Trophoblast cell (in vitro differentiated cells and primary cell): Measurements from ENCODE around the gene PHF11.
A peak's percentile ranks its signal among the peaks of the same experiment; 100 is the strongest.

Experiments used
- DNase-seq, 2 donors: peaks; one replicate each; pipeline ENCODE4 v3.0.0-alpha.2; 2016
- H2AFZ ChIP-seq: 2 replicates; pipeline ENCODE4 v1.6.1; 2013; ENCODE audit warnings: low read length, moderate library complexity, mild to moderate bottlenecking; ENCODE audit not compliant: insufficient read depth, poor library complexity
- H2AK5ac ChIP-seq: 2 replicates; pipeline ENCODE4 v1.6.1; 2013; ENCODE audit warnings: mild to moderate bottlenecking, low read length
- H2BK120ac ChIP-seq: 2 replicates; pipeline ENCODE4 v1.6.1; 2013; ENCODE audit warnings: low read length, mild to moderate bottlenecking, moderate library complexity; ENCODE audit not compliant: insufficient read depth, poor library complexity
- H2BK12ac ChIP-seq: 2 replicates; pipeline ENCODE4 v1.6.1; 2013; ENCODE audit warnings: mild to moderate bottlenecking, low read length, moderate library complexity
- H2BK5ac ChIP-seq: 2 replicates; pipeline ENCODE4 v1.6.1; 2013; ENCODE audit warnings: low read length, low read depth, moderate library complexity, mild to moderate bottlenecking; ENCODE audit not compliant: poor library complexity
- H3K14ac ChIP-seq: 2 replicates; pipeline ENCODE4 v1.6.1; 2013; ENCODE audit warnings: mild to moderate bottlenecking, low read length
- H3K18ac ChIP-seq: 2 replicates; pipeline ENCODE4 v1.6.1; 2013; ENCODE audit warnings: mild to moderate bottlenecking, low read length
- H3K23ac ChIP-seq: 2 replicates; pipeline ENCODE4 v1.6.1; 2013; ENCODE audit warnings: low read length
- H3K27ac ChIP-seq: 2 replicates; pipeline ENCODE4 v1.5.1; 2013; ENCODE audit warnings: low read depth, mild to moderate bottlenecking, inconsistent platforms, low read length, moderate library complexity
- H3K27me3 ChIP-seq: 2 replicates; pipeline ENCODE4 v1.6.1; 2013; ENCODE audit warnings: inconsistent platforms, mild to moderate bottlenecking, low read length, moderate library complexity; ENCODE audit not compliant: insufficient read depth
- H3K36me3 ChIP-seq, 2 experiments: 1 replicate in 1 of 2; 2 replicates in 1 of 2; pipeline ENCODE4 v1.6.1; 2013; ENCODE audit warnings: low read length in 2 of 2, mild to moderate bottlenecking in 2 of 2, moderate library complexity in 1 of 2; ENCODE audit not compliant: insufficient read depth in 2 of 2, control insufficient read depth in 1 of 2
- H3K4ac ChIP-seq: 2 replicates; pipeline ENCODE4 v1.6.1; 2013; ENCODE audit warnings: low read depth, mild to moderate bottlenecking, low read length, moderate library complexity
- H3K4me1 ChIP-seq, 2 experiments: 1 replicate in 1 of 2; 2 replicates in 1 of 2; pipeline ENCODE4 v1.6.1; 2013; ENCODE audit warnings: low read length in 2 of 2, mild to moderate bottlenecking in 2 of 2, moderate library complexity in 1 of 2; ENCODE audit not compliant: insufficient read depth in 2 of 2, control insufficient read depth in 1 of 2
- H3K4me2 ChIP-seq: 2 replicates; pipeline ENCODE4 v1.6.1; 2013; ENCODE audit warnings: inconsistent platforms, mild to moderate bottlenecking, low read length, moderate library complexity
- H3K4me3 ChIP-seq: 2 replicates; pipeline ENCODE4 v1.5.1; 2013; ENCODE audit warnings: mild to moderate bottlenecking, low read depth, low read length, inconsistent platforms
- H3K79me1 ChIP-seq: one replicate; pipeline ENCODE4 v1.6.1; 2013; ENCODE audit warnings: low read length
- H3K79me2 ChIP-seq: 2 replicates; pipeline ENCODE4 v1.6.1; 2013; ENCODE audit warnings: low read length, mild to moderate bottlenecking; ENCODE audit not compliant: control insufficient read depth, insufficient read depth, poor library complexity
- H3K9ac ChIP-seq: 2 replicates; pipeline ENCODE4 v1.6.1; 2013; ENCODE audit warnings: mild to moderate bottlenecking, low read length
- H3K9me3 ChIP-seq: 2 replicates; pipeline ENCODE4 v1.6.1; 2013; ENCODE audit warnings: low read depth, mild to moderate bottlenecking, control low read depth, inconsistent platforms, low read length; ENCODE audit not compliant: insufficient read depth
- H4K12ac ChIP-seq: 2 replicates; pipeline ENCODE4 v1.6.1; 2013; ENCODE audit warnings: low read depth, mild to moderate bottlenecking, low read length, moderate library complexity
- H4K8ac ChIP-seq: 2 replicates; pipeline ENCODE4 v1.6.1; 2013; ENCODE audit warnings: low read depth, mild to moderate bottlenecking, low read length, moderate library complexity
- H4K91ac ChIP-seq: one replicate; pipeline ENCODE4 v1.6.1; 2013; ENCODE audit warnings: low read depth, mild to moderate bottlenecking, low read length, moderate library complexity
- WGBS: extraction: QIAGEN DNeasy Blood & Tissue Kit; methylation state at CpG from one replicate; pipeline ENCODE4 v1.1.7; 2013; ENCODE audit warnings: missing lambda C conversion rate; ENCODE audit not compliant: insufficient read length, insufficient coverage; ENCODE audit errors: extremely low coverage; 5-methylcytosine and 5-hydroxymethylcytosine counted together

The PHF11 gene

DNA sequence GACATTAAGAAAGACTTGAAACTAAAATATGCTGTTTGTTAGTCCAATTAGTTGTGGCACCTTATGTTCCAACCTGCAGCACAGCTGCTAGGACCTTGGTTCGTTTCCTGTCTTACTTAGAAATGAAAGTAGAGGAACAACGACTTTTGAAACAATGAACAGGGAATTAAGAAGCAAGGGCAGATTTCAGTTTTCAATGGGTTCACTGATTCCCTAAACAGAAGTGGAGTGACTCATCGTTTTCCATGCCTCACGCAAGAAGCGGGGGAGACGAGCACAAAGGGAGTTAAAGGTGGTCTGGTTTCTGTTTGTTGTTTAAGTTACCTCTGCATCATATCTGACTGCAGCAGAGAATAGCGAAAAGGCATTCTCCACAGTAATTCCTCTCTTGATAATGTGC lies 44.8 kb downstream of the PHF11 start:
- Histone ChIP-seq H2AK5ac (no peak overlapping the region), H3K9ac (no peak overlapping the region), H3K18ac (no peak overlapping the region), H4K91ac (no peak overlapping the region), H3K14ac (no peak overlapping the region), H2BK12ac (no peak overlapping the region), H3K27me3 (no peaks in the 10 kb centered on the region), H2BK5ac (no peak overlapping the region), H4K12ac (no peak overlapping the region), H3K4me3 (no peak overlapping the region), H3K36me3 (peaks cover 4 to 5% of the 10 kb centered on the region in 2 experiments), H4K8ac (no peak overlapping the region), H3K4ac (no peak overlapping the region), H3K79me2 (no peaks in the 10 kb centered on the region), H3K23ac (no peak overlapping the region), H2AFZ (no peak overlapping the region), H3K9me3 (no peaks in the 10 kb centered on the region), H3K4me1 (peaks cover 3 to 5% of the 10 kb centered on the region in 2 experiments), H2BK120ac (no peak overlapping the region), H3K4me2 (peak overlapping the region; percentile 24), H3K27ac (peak overlapping the region; percentile 92), H3K79me1 (peaks cover 4% of the 10 kb centered on the region)
- DNase-seq: no peak
- whole genome bisulfite sequencing: no CpG with 5 or more reads among the region's 7 CpGs

DNA sequence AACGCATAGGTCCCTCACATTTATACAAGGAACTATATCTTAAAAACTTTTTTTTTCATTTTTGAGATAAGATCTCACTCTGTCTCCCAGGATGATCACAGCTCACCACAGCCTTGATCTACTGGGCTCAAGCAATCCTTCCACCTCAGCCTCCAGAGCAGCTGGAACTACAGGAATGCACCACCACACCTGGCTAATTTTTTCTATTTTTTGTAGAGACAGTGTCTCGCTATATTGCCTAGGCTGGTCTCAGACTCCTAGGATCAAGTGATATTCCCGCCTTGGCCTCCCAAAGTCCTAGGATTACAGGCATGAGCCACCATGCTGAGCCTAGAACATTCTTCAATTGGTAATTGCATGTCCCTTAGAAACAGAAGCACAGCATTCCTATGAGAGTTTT lies 47.9 kb downstream of the PHF11 start:
- Histone ChIP-seq H3K27me3 (no peaks in the 10 kb centered on the region), H3K79me1 (peaks cover 6% of the 10 kb centered on the region), H3K4ac (no peak overlapping the region), H3K23ac (no peak overlapping the region), H3K9ac (no peak overlapping the region), H3K27ac (no peak overlapping the region), H4K8ac (no peak overlapping the region), H3K9me3 (no peaks in the 10 kb centered on the region), H2BK12ac (no peak overlapping the region), H3K4me3 (no peak overlapping the region), H3K4me2 (no peak overlapping the region), H3K79me2 (no peaks in the 10 kb centered on the region), H2BK120ac (no peak overlapping the region), H2BK5ac (no peak overlapping the region), H4K12ac (no peak overlapping the region), H3K4me1 (peaks cover 6 to 14% of the 10 kb centered on the region in 2 experiments), H2AK5ac (no peak overlapping the region), H3K18ac (no peak overlapping the region), H3K36me3 (peaks cover 2 to 7% of the 10 kb centered on the region in 2 experiments), H4K91ac (no peak overlapping the region), H2AFZ (no peak overlapping the region), H3K14ac (no peak overlapping the region)
- DNase-seq: peak; percentile 86 to 93
- WGBS: no CpG with 5 or more reads among the region's 3 CpGs

GRCh38 chr13:49545661-49546060 lies 49.9 kb downstream of the PHF11 start:
- H3K4ac ChIP-seq: no peak overlapping the region
- WGBS: no CpG with 5 or more reads among the region's 4 CpGs
- DNase-seq: peak; percentile 75 to 94

DNA sequence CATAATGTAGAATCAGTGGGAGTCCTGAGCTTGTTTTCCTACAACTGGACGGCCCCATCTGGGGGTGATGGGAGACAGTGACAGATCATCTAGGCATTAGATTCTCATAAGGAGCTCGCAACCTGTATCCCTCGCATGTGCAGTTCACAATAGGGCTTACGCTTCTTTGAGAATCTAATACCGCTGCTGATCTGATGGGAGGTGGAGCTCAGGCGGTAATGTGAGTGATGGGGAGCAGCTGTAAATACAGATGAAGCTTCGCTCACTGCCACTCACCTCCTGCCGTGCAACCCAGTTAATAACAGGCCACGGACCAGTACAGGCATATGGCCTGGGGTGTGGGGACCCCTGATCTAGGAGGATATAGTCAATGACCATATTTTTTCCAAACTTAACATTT lies 50.8 kb downstream of the PHF11 start:
- Histone ChIP-seq H4K91ac (peak overlapping the region; percentile 51), H3K27ac (peak overlapping the region; percentile 66), H3K9ac (no peak overlapping the region), H3K18ac (peak overlapping the region; percentile 11), H2BK12ac (peak overlapping the region; percentile 93), H3K4me2 (no peak overlapping the region), H3K27me3 (no peaks in the 10 kb centered on the region), H2BK120ac (no peak overlapping the region), H3K4me1 (peaks cover 6 to 10% of the 10 kb centered on the region in 2 experiments), H3K14ac (no peak overlapping the region), H3K36me3 (peaks cover 11 to 12% of the 10 kb centered on the region in 2 experiments), H3K79me2 (no peaks in the 10 kb centered on the region), H4K8ac (no peak overlapping the region), H2AFZ (no peak overlapping the region), H3K23ac (no peak overlapping the region), H2AK5ac (peak overlapping the region; percentile 49), H3K9me3 (no peaks in the 10 kb centered on the region), H3K4ac (no peak overlapping the region), H4K12ac (no peak overlapping the region), H3K4me3 (no peak overlapping the region), H3K79me1 (peaks cover 1% of the 10 kb centered on the region), H2BK5ac (no peak overlapping the region)
- no peak for DNase-seq
- no CpG with 5 or more reads among the region's 9 CpGs for WGBS

More at GRCh38 chr13:49545661-49546060, 49.9 kb downstream of the PHF11 start:
- H3K9ac ChIP-seq: no peak overlapping the region
- no peak overlapping the region for H3K4me3 ChIP-seq
- no peaks in the 10 kb centered on the region for H3K79me2 ChIP-seq
- H4K12ac ChIP-seq: no peak overlapping the region
- H3K18ac ChIP-seq: no peak overlapping the region
- H3K14ac ChIP-seq: no peak overlapping the region
- no peak overlapping the region for H2BK5ac ChIP-seq
- no peak overlapping the region for H2AFZ ChIP-seq
- peaks cover 9 to 12% of the 10 kb centered on the region in 2 experiments for H3K36me3 ChIP-seq
- no peak overlapping the region for H2BK120ac ChIP-seq
- H3K9me3 ChIP-seq: no peaks in the 10 kb centered on the region
- no peak overlapping the region for H4K8ac ChIP-seq
- H3K23ac ChIP-seq: no peak overlapping the region
- H3K27ac ChIP-seq: peak overlapping the region; percentile 81
- H2AK5ac ChIP-seq: no peak overlapping the region
- peaks cover 1% of the 10 kb centered on the region for H3K79me1 ChIP-seq
- peak overlapping the region; percentile 43 for H3K4me2 ChIP-seq
- H3K27me3 ChIP-seq: no peaks in the 10 kb centered on the region
- H3K4me1 ChIP-seq: peaks cover 6 to 12% of the 10 kb centered on the region in 2 experiments
- no peak overlapping the region for H2BK12ac ChIP-seq
- H4K91ac ChIP-seq: no peak overlapping the region
